ENCODE results near the gene SAG. TPM values are rescaled to one million over a fixed set of nuclear protein-coding genes. Genes with fewer than 3 reads are reported as not detected.

SAG gene
- total and polyA plus RNA-seq, 2 of the 13 experiments (the other 11 are each of a cell fraction or from before 2014, with no cell fraction given): not detected

- Histone ChIP-seq H3K27ac (ENCODE audit: extremely low read length, insufficient read depth, low read length) (no peak overlapping the region), H3K4me2 (ENCODE audit: low read depth, low read length) (no peak overlapping the region), H3K9me3 (ENCODE audit: low read length) (no peaks in the 10 kb centered on the region), H3K27me3 (ENCODE audit: control insufficient read depth in 1 of 2, insufficient read depth in 2 of 2, low read length in 2 of 2) (no peaks in the 10 kb centered on the region), H4K20me1 (ENCODE audit: insufficient read depth, low read length) (no peaks in the 10 kb centered on the region), H3K4me3 (replicated peaks in 1 of 3; ENCODE audit: insufficient read depth in 1 of 3, low read depth in 2 of 3, low read length in 3 of 3) (no peak overlapping the region), H3K36me3 (replicated peaks in 1 of 2; ENCODE audit: control insufficient read depth in 1 of 2, insufficient read depth in 2 of 2, low read length in 2 of 2) (peaks cover 50 to 96% of the 10 kb centered on the region in 2 experiments), H2AFZ (ENCODE audit: low read length) (no peak overlapping the region), H3K9ac (ENCODE audit: insufficient read depth, low read depth, low read length) (no peak overlapping the region), H3K79me2 (ENCODE audit: insufficient read depth, low read length) (no peaks in the 10 kb centered on the region), H3K4me1 (ENCODE audit: insufficient read depth, low read length) (no peaks in the 10 kb centered on the region)
- CTCF ChIA-PET (ENCODE audit: low intra/inter-chr PET ratio, low total read pairs): no interaction called here
- in situ Hi-C loops (cut with HindIII; ENCODE audit: extremely low pct_ligation_motif_present, low pct_unique_long_range_greater_than_20kb): no loop called here
- ATAC-seq (no peak), DNase-seq (ENCODE audit: low spot score) (no peak), FAIRE-seq (no peak)
- POLR2A ChIA-PET: interaction anchor here (1.0 kb wide), 1 partner anchor 81 kb away, joined by 3 read pairs; no protein-coding TSS in a partner anchor
- 95% methylated on average over 10 of the region's 10 CpGs for WGBS (ENCODE audit: low lambda C conversion rate)
- no peak for TF ChIP-seq ZNF510 (CRISPR knock-in tag; IDR thresholded peaks at IDR 0.05; ENCODE audit: low read depth)
- intact Hi-C loops (cut with micrococcal nuclease; ENCODE audit: unreplicated experiment): no loop called here
- BruUV-seq (replicated peaks): no TSS peak
Measured at GRCh38 chr2:233265899-233266431, 41.7 kb upstream of the SAG start.

- CTCF ChIA-PET (ENCODE audit: low intra/inter-chr PET ratio, low total read pairs): no interaction called here
- Histone ChIP-seq H3K79me2 (ENCODE audit: insufficient read depth, low read length) (no peaks in the 10 kb centered on the region), H3K36me3 (replicated peaks in 1 of 2; ENCODE audit: control insufficient read depth in 1 of 2, insufficient read depth in 2 of 2, low read length in 2 of 2) (peaks cover 49 to 94% of the 10 kb centered on the region in 2 experiments), H3K4me2 (ENCODE audit: low read depth, low read length) (no peak overlapping the region), H3K9ac (ENCODE audit: insufficient read depth, low read depth, low read length) (no peak overlapping the region), H3K27ac (ENCODE audit: extremely low read length, insufficient read depth, low read length) (no peak overlapping the region), H3K4me3 (replicated peaks in 1 of 3; ENCODE audit: insufficient read depth in 1 of 3, low read depth in 2 of 3, low read length in 3 of 3) (no peak overlapping the region), H2AFZ (ENCODE audit: low read length) (no peak overlapping the region), H4K20me1 (ENCODE audit: insufficient read depth, low read length) (no peaks in the 10 kb centered on the region), H3K4me1 (ENCODE audit: insufficient read depth, low read length) (no peaks in the 10 kb centered on the region), H3K27me3 (ENCODE audit: control insufficient read depth in 1 of 2, insufficient read depth in 2 of 2, low read length in 2 of 2) (no peaks in the 10 kb centered on the region), H3K9me3 (ENCODE audit: low read length) (no peaks in the 10 kb centered on the region)
- WGBS (ENCODE audit: low lambda C conversion rate): 95% methylated on average over 4 of the region's 4 CpGs
- in situ Hi-C loops (cut with HindIII; ENCODE audit: extremely low pct_ligation_motif_present, low pct_unique_long_range_greater_than_20kb) (no loop called here), intact Hi-C loops (cut with micrococcal nuclease; ENCODE audit: unreplicated experiment) (no loop called here)
- DNase-seq (ENCODE audit: low spot score): no peak
- BruUV-seq (replicated peaks): no TSS peak
- no peak for FAIRE-seq
- POLR2A ChIA-PET: no interaction called here
- ATAC-seq: no peak
- no peak for TF ChIP-seq ARID3A (IDR thresholded peaks at IDR 0.05; ENCODE audit: low read depth, low read length)
- no peak for TF ChIP-seq ZNF841 (CRISPR knock-in tag; IDR thresholded peaks at IDR 0.05; ENCODE audit: borderline replicate concordance)
- TF ChIP-seq KDM5B (CRISPR knock-in tag; IDR thresholded peaks at IDR 0.05; ENCODE audit: borderline replicate concordance): no peak
- TF ChIP-seq NFYB (CRISPR knock-in tag; IDR thresholded peaks at IDR 0.05): no peak
- TF ChIP-seq NFKBIZ (CRISPR knock-in tag; IDR thresholded peaks at IDR 0.05): no peak
- no peak for TF ChIP-seq MAZ (IDR thresholded peaks at IDR 0.05; ENCODE audit: borderline replicate concordance, low read depth, low read length)
- TF ChIP-seq MAZ (CRISPR knock-in tag; IDR thresholded peaks at IDR 0.05; ENCODE audit: low read depth): no peak
- TF ChIP-seq ZNF616 (CRISPR knock-in tag; IDR thresholded peaks at IDR 0.05; ENCODE audit: low read depth): no peak
- no peak for TF ChIP-seq ZBTB7A (CRISPR knock-in tag; IDR thresholded peaks at IDR 0.05)
- TF ChIP-seq ZNF33B (CRISPR knock-in tag; IDR thresholded peaks at IDR 0.05): no peak
- no peak for TF ChIP-seq ZNF263 (CRISPR knock-in tag; IDR thresholded peaks at IDR 0.05)
- TF ChIP-seq NCOA5 (CRISPR knock-in tag; IDR thresholded peaks at IDR 0.05): no peak
- no peak for TF ChIP-seq NFRKB (IDR thresholded peaks at IDR 0.05)
- TF ChIP-seq HOXA7 (CRISPR knock-in tag; IDR thresholded peaks at IDR 0.05): no peak
- TF ChIP-seq PAWR (CRISPR knock-in tag; IDR thresholded peaks at IDR 0.05; ENCODE audit: borderline replicate concordance): no peak
- TF ChIP-seq HNF1B (CRISPR knock-in tag; IDR thresholded peaks at IDR 0.05): no peak
- no peak for TF ChIP-seq HHEX (CRISPR knock-in tag; IDR thresholded peaks at IDR 0.05)
- TF ChIP-seq HDAC6 (IDR thresholded peaks at IDR 0.05; ENCODE audit: low read depth, low read length): no peak
Measured at GRCh38 chr2:233266481-233266880, 41.1 kb upstream of the SAG start.
